ENCODE data around the gene OBSCN.

OBSCN gene

DNA sequence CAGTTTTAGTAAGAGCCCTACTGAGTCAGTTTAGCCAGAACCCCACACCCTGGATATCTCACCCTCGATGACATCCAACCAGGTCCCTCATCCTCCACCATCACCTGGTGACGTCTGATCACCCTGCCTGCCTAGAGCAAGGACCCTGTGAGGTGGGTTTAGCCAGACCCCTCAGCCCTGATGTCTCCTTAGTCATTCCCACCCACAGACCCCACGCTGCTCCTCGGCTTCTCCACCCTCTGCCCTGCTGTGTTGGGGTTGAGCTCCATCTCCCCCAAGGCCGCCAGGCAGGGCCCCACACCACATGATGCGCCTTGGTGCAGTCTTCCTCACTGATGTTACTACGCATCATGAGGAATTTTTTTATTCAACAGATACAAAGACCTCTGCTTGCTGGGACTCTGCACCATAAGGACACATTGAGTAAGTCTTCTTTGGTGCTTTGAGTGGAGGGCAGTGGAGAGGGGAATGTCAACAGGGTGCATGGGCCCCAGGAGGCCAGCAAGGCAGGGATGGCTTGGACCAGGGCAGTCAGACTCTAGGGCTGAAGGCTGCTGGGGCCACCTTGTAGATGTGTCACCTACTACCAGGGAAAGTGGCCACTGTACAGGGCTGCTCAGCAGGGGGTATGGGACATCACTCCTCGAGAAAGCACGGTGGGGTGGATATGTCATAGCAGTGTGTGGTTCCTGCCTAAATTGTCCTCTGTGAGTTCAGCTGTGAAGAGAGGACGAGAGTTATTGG, 43.9 kb upstream of the OBSCN start:
- H4K20me1 ChIP-seq (ENCODE audit: insufficient read depth, low read length), result no peaks in the 10 kb centered on the region
- no peaks in the 10 kb centered on the region for H3K9me3 ChIP-seq (ENCODE audit: low read length)
- H3K9ac ChIP-seq (ENCODE audit: low read length), result no peak overlapping the region
- TF ChIP-seq, protein P1, sequence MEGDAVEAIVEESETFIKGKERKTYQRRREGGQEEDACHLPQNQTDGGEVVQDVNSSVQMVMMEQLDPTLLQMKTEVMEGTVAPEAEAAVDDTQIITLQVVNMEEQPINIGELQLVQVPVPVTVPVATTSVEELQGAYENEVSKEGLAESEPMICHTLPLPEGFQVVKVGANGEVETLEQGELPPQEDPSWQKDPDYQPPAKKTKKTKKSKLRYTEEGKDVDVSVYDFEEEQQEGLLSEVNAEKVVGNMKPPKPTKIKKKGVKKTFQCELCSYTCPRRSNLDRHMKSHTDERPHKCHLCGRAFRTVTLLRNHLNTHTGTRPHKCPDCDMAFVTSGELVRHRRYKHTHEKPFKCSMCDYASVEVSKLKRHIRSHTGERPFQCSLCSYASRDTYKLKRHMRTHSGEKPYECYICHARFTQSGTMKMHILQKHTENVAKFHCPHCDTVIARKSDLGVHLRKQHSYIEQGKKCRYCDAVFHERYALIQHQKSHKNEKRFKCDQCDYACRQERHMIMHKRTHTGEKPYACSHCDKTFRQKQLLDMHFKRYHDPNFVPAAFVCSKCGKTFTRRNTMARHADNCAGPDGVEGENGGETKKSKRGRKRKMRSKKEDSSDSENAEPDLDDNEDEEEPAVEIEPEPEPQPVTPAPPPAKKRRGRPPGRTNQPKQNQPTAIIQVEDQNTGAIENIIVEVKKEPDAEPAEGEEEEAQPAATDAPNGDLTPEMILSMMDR (IDR thresholded peaks at IDR 0.05; ENCODE audit: low read length), result no peak
- TF ChIP-seq EZH2 (IDR thresholded peaks at IDR 0.05; ENCODE audit: borderline replicate concordance, low read length), result no peak
- no peak overlapping the region for H3K27ac ChIP-seq (ENCODE audit: low read depth, low read length, poor library complexity, severe bottlenecking)
- no peaks in the 10 kb centered on the region for H3K9me2 ChIP-seq (ENCODE audit: low read depth, low read length)
- H3K27me3 ChIP-seq (ENCODE audit: insufficient read depth, low read length), result peaks cover 6% of the 10 kb centered on the region; the same call in 1 of the 2 replicates
- no peaks in the 10 kb centered on the region for H3K36me3 ChIP-seq (ENCODE audit: insufficient read depth, low read length)
- no peaks in the 10 kb centered on the region for H3K79me2 ChIP-seq (ENCODE audit: insufficient read depth, low read length)
- peaks cover 20% of the 10 kb centered on the region for H3K4me1 ChIP-seq (ENCODE audit: insufficient read depth, low read length, severe bottlenecking)
- H3F3A ChIP-seq (ENCODE audit: insufficient read depth, low read length), result no peaks in the 10 kb centered on the region
- no peak overlapping the region for H2AFZ ChIP-seq (ENCODE audit: low read length)
- no peak overlapping the region for H3K4me3 ChIP-seq (ENCODE audit: low read depth, low read length, poor library complexity, severe bottlenecking)
- no peak overlapping the region for H3K4me2 ChIP-seq (ENCODE audit: low read length)

DNA sequence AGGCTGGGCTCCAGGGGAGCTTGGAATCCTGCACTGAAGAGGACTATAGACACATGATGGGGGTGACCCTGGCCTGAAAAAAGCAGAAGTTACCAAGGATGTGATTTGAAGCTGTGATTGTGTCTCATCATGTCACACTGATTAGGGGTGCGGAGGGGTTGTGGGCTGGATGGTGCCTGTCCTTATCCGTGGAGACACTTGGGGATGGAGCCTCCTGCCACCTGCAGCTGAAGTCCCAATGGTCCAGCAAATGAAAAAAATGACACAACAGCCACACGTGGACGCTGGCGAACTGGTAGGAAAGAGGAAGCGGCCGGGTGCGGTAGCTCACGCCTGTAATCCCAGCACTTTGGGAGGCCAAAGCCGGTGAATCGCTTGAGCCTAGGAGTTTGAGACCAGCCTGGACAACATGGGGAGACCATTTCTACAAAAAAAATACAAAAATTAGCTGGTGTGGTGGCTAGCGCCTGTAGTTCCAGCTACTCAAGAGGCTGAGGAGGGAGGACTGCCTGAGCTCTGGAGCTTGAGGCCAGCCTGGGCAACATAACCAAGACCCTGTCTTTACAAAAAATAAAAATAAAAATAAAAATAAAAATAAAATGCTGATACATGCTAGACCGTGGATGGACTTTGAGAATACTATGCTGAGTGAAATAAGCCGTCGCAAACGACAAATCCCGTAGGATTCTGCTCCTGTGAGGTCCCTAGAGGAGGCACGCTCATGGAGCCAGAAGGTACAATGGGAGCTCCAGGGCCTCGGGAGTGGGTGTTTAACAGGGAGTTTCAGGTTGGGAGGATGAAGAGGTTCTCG, 43.1 kb upstream of the OBSCN start:
- H3K27ac ChIP-seq (ENCODE audit: low read depth, low read length, poor library complexity, severe bottlenecking), result peak overlapping the region; percentile 53
- no peaks in the 10 kb centered on the region for H3K9me2 ChIP-seq (ENCODE audit: low read depth, low read length)
- H3K9me3 ChIP-seq (ENCODE audit: low read length), result no peaks in the 10 kb centered on the region
- no peaks in the 10 kb centered on the region for H4K20me1 ChIP-seq (ENCODE audit: insufficient read depth, low read length)
- H3K4me1 ChIP-seq (ENCODE audit: insufficient read depth, low read length, severe bottlenecking), result peaks cover 20% of the 10 kb centered on the region
- peak overlapping the region; percentile 73 for H3K4me2 ChIP-seq (ENCODE audit: low read length)
- H3K27me3 ChIP-seq (ENCODE audit: insufficient read depth, low read length), result peaks cover 6% of the 10 kb centered on the region; the same call in 1 of the 2 replicates
- H3F3A ChIP-seq (ENCODE audit: insufficient read depth, low read length), result no peaks in the 10 kb centered on the region
- H3K36me3 ChIP-seq (ENCODE audit: insufficient read depth, low read length), result no peaks in the 10 kb centered on the region
- H2AFZ ChIP-seq (ENCODE audit: low read length), result no peak overlapping the region
- H3K4me3 ChIP-seq (ENCODE audit: low read depth, low read length, poor library complexity, severe bottlenecking), result peak overlapping the region; percentile 78
- H3K9ac ChIP-seq (ENCODE audit: low read length), result peak overlapping the region; percentile 82
- no peak for TF ChIP-seq EZH2 (IDR thresholded peaks at IDR 0.05; ENCODE audit: borderline replicate concordance, low read length)
- TF ChIP-seq, protein P1 (IDR thresholded peaks at IDR 0.05; ENCODE audit: low read length), result no peak
- H3K79me2 ChIP-seq (ENCODE audit: insufficient read depth, low read length), result no peaks in the 10 kb centered on the region

DNA sequence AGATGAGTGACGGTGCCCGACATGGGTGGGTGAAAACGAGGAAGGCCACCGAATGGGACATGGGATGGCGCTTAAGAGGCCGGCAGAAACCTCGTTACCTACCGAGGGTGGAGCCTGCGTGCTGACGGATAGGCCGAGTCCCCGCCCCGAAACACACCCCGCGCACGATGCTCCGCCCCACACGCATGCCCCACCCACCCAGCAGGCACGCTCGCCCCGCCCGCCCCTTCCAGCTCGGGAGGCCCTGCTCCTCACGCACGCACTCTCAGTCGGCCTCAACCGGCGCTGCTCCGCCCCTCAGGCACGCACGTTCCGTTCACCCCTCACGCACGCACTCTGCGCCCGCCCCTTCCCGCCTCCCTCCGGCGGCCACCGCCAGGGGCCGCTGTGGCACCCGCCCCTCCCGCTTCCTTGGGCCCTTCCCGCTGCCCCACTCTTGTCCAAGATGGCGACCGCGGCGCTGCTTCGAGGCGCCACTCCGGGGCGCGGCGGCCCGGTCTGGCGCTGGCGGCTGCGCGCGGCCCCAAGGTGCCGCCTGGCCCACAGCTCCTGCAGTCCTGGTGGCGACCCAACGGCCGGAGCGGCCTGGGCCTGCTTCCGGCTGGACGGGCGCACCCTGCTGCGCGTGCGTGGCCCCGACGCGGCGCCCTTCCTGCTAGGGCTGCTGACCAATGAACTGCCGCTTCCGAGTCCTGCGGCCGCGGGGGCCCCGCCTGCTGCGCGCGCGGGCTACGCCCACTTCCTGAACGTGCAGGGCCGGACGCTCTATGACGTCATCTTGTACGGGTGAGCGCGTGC, 42.3 kb upstream of the OBSCN start, which contains the start of gene IBA57:
Gene IBA57 (plus strand): TSS at position 433 of the 798 bp plus-strand sequence. CDS start 13 bp downstream, at position 446.
- Histone ChIP-seq H4K20me1 (ENCODE audit: insufficient read depth, low read length) (no peaks in the 10 kb centered on the region), H3F3A (ENCODE audit: insufficient read depth, low read length) (no peaks in the 10 kb centered on the region), H3K9me3 (ENCODE audit: low read length) (no peaks in the 10 kb centered on the region), H3K4me1 (ENCODE audit: insufficient read depth, low read length, severe bottlenecking) (peaks cover 20% of the 10 kb centered on the region), H3K4me3 (ENCODE audit: low read depth, low read length, poor library complexity, severe bottlenecking) (peak within 1 kb of the TSS; percentile 78), H3K9me2 (ENCODE audit: low read depth, low read length) (no peaks in the 10 kb centered on the region), H3K36me3 (ENCODE audit: insufficient read depth, low read length) (no peaks in the 10 kb centered on the region), H3K27ac (ENCODE audit: low read depth, low read length, poor library complexity, severe bottlenecking) (peak within 1 kb of the TSS; percentile 82), H3K27me3 (ENCODE audit: insufficient read depth, low read length) (peaks cover 6% of the 10 kb centered on the region; the same call in 1 of the 2 replicates), H3K9ac (ENCODE audit: low read length) (peak within 1 kb of the TSS; percentile 84), H3K4me2 (ENCODE audit: low read length) (peak within 1 kb of the TSS; percentile 94), H3K79me2 (ENCODE audit: insufficient read depth, low read length) (no peaks in the 10 kb centered on the region), H2AFZ (ENCODE audit: low read length) (no peak within 1 kb of the TSS)
- TF ChIP-seq EZH2 (IDR thresholded peaks at IDR 0.05; ENCODE audit: borderline replicate concordance, low read length), result no peak
- TF ChIP-seq, protein P1 (IDR thresholded peaks at IDR 0.05; ENCODE audit: low read length), result peak; percentile 76
